Muscle of leg (tissue), 11 donors: ENCODE results near the gene PIK3C3. TPM values are rescaled to one million over a fixed set of nuclear protein-coding genes. Genes with fewer than 3 reads are reported as not detected.

ENCODE experiments used
- DNase-seq: peaks from one replicate; pipeline ENCODE4 v3.0.0; 2013
- H3K27ac ChIP-seq: one replicate; pipeline ENCODE4 v1.5.1; 2013; ENCODE audit warnings: mild to moderate bottlenecking, low read length, control low read depth
- H3K27me3 ChIP-seq: one replicate; pipeline ENCODE4 v1.6.1; 2013; ENCODE audit warnings: low read length; ENCODE audit not compliant: control insufficient read depth, insufficient read depth
- H3K36me3 ChIP-seq: one replicate; pipeline ENCODE4 v1.6.1; 2013; ENCODE audit warnings: low read length; ENCODE audit not compliant: control insufficient read depth, insufficient read depth
- H3K4me1 ChIP-seq: one replicate; pipeline ENCODE4 v1.6.1; 2013; ENCODE audit warnings: low read length; ENCODE audit not compliant: control insufficient read depth, insufficient read depth
- H3K4me3 ChIP-seq: one replicate; pipeline ENCODE4 v1.5.1; 2013; ENCODE audit warnings: low read length, control low read depth
- H3K9me3 ChIP-seq: replicated peaks from 2 replicates; pipeline ENCODE4 v1.6.1; 2013; ENCODE audit warnings: low read depth, low read length; ENCODE audit not compliant: control insufficient read depth
- WGBS: methylation state at CpG from one replicate; pipeline ENCODE4 v1.1.5; 2013; ENCODE audit warnings: missing lambda C conversion rate; ENCODE audit not compliant: insufficient coverage; 5-methylcytosine and 5-hydroxymethylcytosine counted together
- polyA plus RNA-seq, 8 donors: library from polyadenylated mRNA; unstranded; fragments of 120-200 nt; gene quantifications; one replicate each; pipeline versions ENCODE4 v1.2.1 to v1.2.3, GENCODE V29; 2013; ENCODE audit warnings: inconsistent platforms in 1 of 8, low replicate concordance in 1 of 8; ENCODE audit not compliant: insufficient read length in 8 of 8, insufficient read depth in 1 of 8
- total RNA-seq: library from RNA; stranded (reverse); fragments of 120-200 nt; gene quantifications from one replicate; pipeline ENCODE4 v1.2.4, GENCODE V29; 2013

The PIK3C3 gene
- total and polyA plus RNA-seq, 9 donors = 30.9 to 43.6 (median 38.0) TPM

- DNase-seq = peak; percentile 73
- H3K36me3 ChIP-seq = peaks cover 12% of the 10 kb centered on the region
Measured at GRCh38 chr18:42053188-42053781, 98.3 kb downstream of the PIK3C3 start.

DNA sequence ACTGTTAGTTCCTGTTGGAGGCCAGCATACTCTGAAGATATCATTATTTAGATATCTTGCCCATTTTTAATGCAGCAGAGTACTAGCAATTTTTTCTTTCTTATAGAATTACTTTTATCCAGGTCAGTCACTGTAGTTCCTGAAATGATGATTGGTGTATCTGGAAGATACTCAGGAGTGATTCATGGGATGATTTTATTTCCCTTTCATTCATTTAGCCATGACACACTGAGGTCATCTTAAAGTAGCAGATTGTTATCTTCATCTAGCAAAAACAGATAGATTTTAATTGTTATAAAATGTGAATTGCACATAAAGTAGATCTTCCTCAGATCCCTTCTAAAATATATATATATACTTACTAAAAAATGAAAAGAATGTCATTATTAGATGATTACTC is 109.1 kb downstream of the PIK3C3 start:
- no peak for DNase-seq
- Histone ChIP-seq H3K4me3 (no peak overlapping the region), H3K4me1 (no peaks in the 10 kb centered on the region), H3K9me3 (no peaks in the 10 kb centered on the region), H3K27ac (no peak overlapping the region), H3K36me3 (peaks cover 14% of the 10 kb centered on the region), H3K27me3 (no peaks in the 10 kb centered on the region)

More at GRCh38 chr18:42053188-42053781, 98.3 kb downstream of the PIK3C3 start:
- Histone ChIP-seq H3K4me3 (no peak overlapping the region), H3K27ac (no peak overlapping the region), H3K27me3 (no peaks in the 10 kb centered on the region), H3K9me3 (no peaks in the 10 kb centered on the region), H3K4me1 (no peaks in the 10 kb centered on the region)
- WGBS = 29% methylated on average over 1 of the region's 5 CpGs

DNA sequence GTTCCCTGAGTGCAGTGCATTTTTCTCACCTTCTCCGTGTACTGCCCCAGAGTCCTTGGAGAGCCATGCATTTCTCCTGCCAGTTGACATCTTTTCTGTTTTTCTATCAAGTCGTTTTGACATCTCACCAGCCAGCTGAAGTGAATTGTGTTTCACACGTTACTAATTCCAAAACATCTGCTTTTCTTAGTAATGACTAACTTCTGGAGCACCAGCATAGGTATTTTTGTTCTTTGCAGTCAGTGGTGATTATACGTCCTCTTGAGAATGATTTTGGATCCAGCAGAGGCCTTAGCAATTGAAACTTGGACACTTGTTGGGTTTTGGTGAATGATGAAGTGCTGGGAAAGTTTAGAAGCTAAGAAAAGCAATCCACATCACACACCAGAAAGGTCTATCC is 112.5 kb downstream of the PIK3C3 start:
- H3K27ac ChIP-seq = no peak overlapping the region
- no peak for DNase-seq
- H3K9me3 ChIP-seq = no peaks in the 10 kb centered on the region
- H3K27me3 ChIP-seq = no peaks in the 10 kb centered on the region
- no peak overlapping the region for H3K4me3 ChIP-seq
- H3K36me3 ChIP-seq = peaks cover 21% of the 10 kb centered on the region
- no peaks in the 10 kb centered on the region for H3K4me1 ChIP-seq
- WGBS = 40% methylated on average over 1 of the region's 4 CpGs

GRCh38 chr18:42068030-42068429 is 113.0 kb downstream of the PIK3C3 start:
- Histone ChIP-seq H3K4me1 (no peaks in the 10 kb centered on the region), H3K36me3 (peaks cover 22% of the 10 kb centered on the region), H3K27ac (no peak overlapping the region), H3K4me3 (no peak overlapping the region), H3K9me3 (no peaks in the 10 kb centered on the region), H3K27me3 (no peaks in the 10 kb centered on the region)
- WGBS = no CpG with 5 or more reads among the region's 3 CpGs
- no peak for DNase-seq

DNA sequence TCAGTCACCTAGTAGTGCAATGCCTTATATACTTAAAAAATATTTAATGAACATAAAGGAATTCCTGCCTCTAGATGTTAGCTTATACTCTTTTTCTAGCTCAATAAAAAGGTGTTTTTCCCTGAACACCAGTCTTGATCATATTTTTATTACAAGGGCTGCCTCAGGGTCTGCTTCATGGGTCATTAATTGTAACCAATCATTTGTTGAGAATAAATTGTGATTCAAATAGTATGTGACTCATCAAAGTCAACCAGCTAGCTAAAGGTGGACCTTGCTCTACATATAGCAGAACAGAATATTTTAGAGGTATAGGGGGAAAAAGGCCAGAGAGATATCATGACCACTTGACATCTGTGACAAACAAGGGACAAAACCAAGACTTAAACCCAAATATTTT is 114.0 kb downstream of the PIK3C3 start:
- H3K4me3 ChIP-seq = no peak overlapping the region
- peaks cover 22% of the 10 kb centered on the region for H3K36me3 ChIP-seq
- H3K4me1 ChIP-seq = no peaks in the 10 kb centered on the region
- no peaks in the 10 kb centered on the region for H3K27me3 ChIP-seq
- no peak overlapping the region for H3K27ac ChIP-seq
- no peak for DNase-seq
- no peaks in the 10 kb centered on the region for H3K9me3 ChIP-seq

GRCh38 chr18:42072407-42072806 is 117.4 kb downstream of the PIK3C3 start:
- no peak for DNase-seq
- no peak overlapping the region for H3K27ac ChIP-seq
- no peaks in the 10 kb centered on the region for H3K9me3 ChIP-seq
- no peaks in the 10 kb centered on the region for H3K4me1 ChIP-seq
- H3K36me3 ChIP-seq = peaks cover 22% of the 10 kb centered on the region
- WGBS = 100% methylated on average over 1 of the region's 4 CpGs
- H3K4me3 ChIP-seq = no peak overlapping the region
- H3K27me3 ChIP-seq = no peaks in the 10 kb centered on the region

- WGBS = no CpG with 5 or more reads among the region's 3 CpGs
- Histone ChIP-seq H3K4me3 (no peak overlapping the region), H3K9me3 (no peaks in the 10 kb centered on the region), H3K27me3 (no peaks in the 10 kb centered on the region), H3K36me3 (peaks cover 18% of the 10 kb centered on the region), H3K4me1 (no peaks in the 10 kb centered on the region), H3K27ac (no peak overlapping the region)
- no peak for DNase-seq
Measured at GRCh38 chr18:42074704-42075103, 119.7 kb downstream of the PIK3C3 start.

DNA sequence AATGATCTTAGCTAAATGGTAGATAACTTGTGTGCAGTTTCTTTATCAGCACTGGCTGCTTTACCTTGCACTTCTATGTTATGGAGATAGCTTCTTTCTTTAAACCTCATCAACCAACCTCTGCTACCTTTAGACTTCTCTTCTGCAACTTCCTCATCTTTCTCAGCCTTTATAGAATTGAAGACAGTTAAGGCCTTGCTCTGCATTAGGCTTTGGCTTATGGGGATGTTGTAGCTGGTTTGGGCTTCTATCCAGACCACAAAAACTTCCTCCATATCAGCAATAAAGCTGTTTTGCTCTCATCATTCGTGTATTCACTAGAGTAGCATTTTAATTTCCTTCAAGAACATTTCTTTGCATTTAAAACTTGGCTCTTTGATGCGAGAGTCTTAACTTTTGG is 123.7 kb downstream of the PIK3C3 start:
- 67% methylated on average over 1 of the region's 2 CpGs for WGBS

DNA sequence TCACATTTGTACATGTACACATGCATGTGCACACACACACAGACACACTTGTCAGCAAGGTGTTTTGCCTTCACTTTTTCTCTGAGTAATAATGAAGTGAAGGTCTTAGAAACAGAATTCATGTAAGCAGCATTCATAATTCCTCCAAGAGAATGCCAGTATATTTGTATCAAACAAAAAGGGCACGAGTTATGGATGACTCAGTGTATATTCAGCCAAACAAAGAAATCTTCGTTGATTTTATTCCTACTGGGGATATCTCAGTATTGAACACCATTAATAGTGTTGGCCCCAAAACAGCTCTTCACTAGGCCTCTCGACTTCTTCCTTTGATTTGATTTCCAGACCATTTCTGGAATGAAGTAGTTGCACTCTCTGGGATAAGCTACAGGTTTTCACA is 125.3 kb downstream of the PIK3C3 start:
- Histone ChIP-seq H3K36me3 (peaks cover 16% of the 10 kb centered on the region), H3K4me3 (no peak overlapping the region), H3K4me1 (no peaks in the 10 kb centered on the region), H3K9me3 (no peaks in the 10 kb centered on the region), H3K27me3 (no peaks in the 10 kb centered on the region), H3K27ac (no peak overlapping the region)
- 0% methylated on average over 1 of the region's 3 CpGs for WGBS
- DNase-seq = peak; percentile 7

More for the DNA sequence above, 123.7 kb downstream of the PIK3C3 start:
- no peaks in the 10 kb centered on the region for H3K9me3 ChIP-seq
- peaks cover 16% of the 10 kb centered on the region for H3K36me3 ChIP-seq
- H3K27me3 ChIP-seq = no peaks in the 10 kb centered on the region
- H3K27ac ChIP-seq = no peak overlapping the region
- H3K4me3 ChIP-seq = no peak overlapping the region
- peak; percentile 11 for DNase-seq
- H3K4me1 ChIP-seq = no peaks in the 10 kb centered on the region

DNA sequence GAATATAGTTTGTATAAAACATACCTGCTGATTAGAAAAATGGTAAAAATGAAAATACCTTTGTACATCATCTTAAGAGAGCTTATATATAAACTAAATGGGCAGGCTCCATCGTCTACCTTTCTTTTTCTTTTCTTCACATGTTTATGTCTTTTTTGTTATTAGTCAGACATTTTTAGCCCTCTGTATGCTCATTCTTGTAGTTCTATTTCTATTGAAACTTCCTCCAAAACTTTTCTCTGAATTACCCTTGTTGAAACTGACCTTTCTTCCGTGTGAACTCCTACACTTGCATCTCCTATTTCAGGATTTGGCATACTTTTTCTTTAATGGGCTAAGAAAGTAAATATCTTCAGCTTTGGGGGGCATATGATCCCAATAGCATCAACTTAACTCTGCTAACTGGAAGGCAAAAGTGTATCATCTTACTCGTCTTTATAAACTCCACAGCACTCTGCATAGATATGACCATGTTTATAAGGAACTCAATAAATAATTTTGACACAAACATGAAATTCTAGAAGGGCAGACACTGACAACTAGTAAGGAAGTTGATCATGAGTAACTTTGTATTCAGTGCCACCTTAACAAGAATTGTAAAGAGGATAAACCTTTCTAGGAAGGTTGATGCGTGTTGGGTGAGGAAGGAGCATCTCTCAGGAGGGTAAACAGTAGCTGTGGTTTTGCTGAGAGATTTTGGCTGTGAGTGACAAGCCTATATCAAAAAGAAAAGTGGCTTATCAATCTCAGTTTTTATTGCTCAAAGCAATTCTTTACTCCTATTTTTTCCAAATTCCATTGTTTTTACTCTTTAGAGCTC is 127.6 kb downstream of the PIK3C3 start:
- 100% methylated on average over 1 of the region's 4 CpGs for WGBS

More for the DNA sequence above, 127.6 kb downstream of the PIK3C3 start:
- Histone ChIP-seq H3K27ac (no peak overlapping the region), H3K4me1 (no peaks in the 10 kb centered on the region), H3K36me3 (peaks cover 12% of the 10 kb centered on the region), H3K27me3 (no peaks in the 10 kb centered on the region), H3K9me3 (no peaks in the 10 kb centered on the region), H3K4me3 (no peak overlapping the region)
- no peak for DNase-seq
